ENCODE measurements around the gene METRNL. TPM values are rescaled to one million over a fixed set of nuclear protein-coding genes. Genes with fewer than 3 reads are reported as not detected.
A peak's percentile ranks its signal among the peaks of the same experiment; 100 is the strongest.
"Not testable (repeated sequence)": the region's sequence is repeated elsewhere in the genome, so short reads cannot be mapped to it uniquely, and the experiment has no call there.

The METRNL gene
- 10 to 100 TPM; 11.1 to 13.2 TPM for total RNA-seq

- peak; percentile 43 for ATAC-seq (ENCODE audit: low read depth)
- peak; percentile 79 for DNase-seq
- peak within 1 kb of the TSS; percentile 39 for H3K4me3 Mint-ChIP-seq
- H3K9me3 Mint-ChIP-seq = no peaks in the 10 kb centered on the region
- no peak within 1 kb of the TSS for H3K27ac Mint-ChIP-seq
- no peaks in the 10 kb centered on the region for H3K36me3 Mint-ChIP-seq
- H3K27me3 Mint-ChIP-seq = peaks cover 35% of the 10 kb centered on the region
- POLR2A ChIA-PET = interaction anchor here (0.7 to 1.3 kb wide), 3 partner anchors 28 to 120 kb away, joined by 3 to 4 read pairs (median 4); no protein-coding TSS in a partner anchor
- H3K4me1 Mint-ChIP-seq = peaks cover 20% of the 10 kb centered on the region
Measured at GRCh38 chr17:83079352-83079747, at the start of gene METRNL. Gene METRNL, plus strand, starts transcription at chr17:83079609. Its CDS starts 207 bp downstream, at chr17:83079816.

GRCh38 chr17:83030432-83030831, 49.0 kb upstream of the METRNL start:
- POLR2A ChIA-PET = no interaction called here
- no peak for DNase-seq
- Mint-ChIP-seq H3K4me1 (peaks cover 14% of the 10 kb centered on the region), H3K27me3 (peaks cover 3% of the 10 kb centered on the region), H3K4me3 (no peak overlapping the region), H3K9me3 (no peaks in the 10 kb centered on the region), H3K36me3 (peaks cover 9% of the 10 kb centered on the region), H3K27ac (no peak overlapping the region)
- ATAC-seq (ENCODE audit: low read depth) = no peak

- DNase-seq (no peak), ATAC-seq (ENCODE audit: low read depth) (no peak)
- Mint-ChIP-seq H3K4me3 (no peak overlapping the region), H3K4me1 (peaks cover 4% of the 10 kb centered on the region), H3K27me3 (peaks cover 3% of the 10 kb centered on the region), H3K36me3 (peaks cover 12% of the 10 kb centered on the region), H3K27ac (no peak overlapping the region), H3K9me3 (no peaks in the 10 kb centered on the region)
- POLR2A ChIA-PET = no interaction called here
Measured at GRCh38 chr17:83031321-83031945, 48.0 kb upstream of the METRNL start.

- peaks cover 12% of the 10 kb centered on the region for H3K36me3 Mint-ChIP-seq
- H3K4me3 Mint-ChIP-seq; POLR2A ChIA-PET; H3K27me3 Mint-ChIP-seq; H3K9me3 Mint-ChIP-seq; H3K4me1 Mint-ChIP-seq; ATAC-seq (ENCODE audit: low read depth); DNase-seq; H3K27ac Mint-ChIP-seq: not testable (repeated sequence)
Measured at GRCh38 chr17:83031946-83032451, 47.4 kb upstream of the METRNL start.

GRCh38 chr17:83032781-83033180, 46.6 kb upstream of the METRNL start:
- Mint-ChIP-seq H3K27ac (no peak overlapping the region), H3K27me3 (no peaks in the 10 kb centered on the region), H3K9me3 (no peaks in the 10 kb centered on the region)

GRCh38 chr17:83034525-83034924, 44.9 kb upstream of the METRNL start:
- Mint-ChIP-seq H3K9me3 (no peaks in the 10 kb centered on the region), H3K27me3 (no peaks in the 10 kb centered on the region), H3K4me3 (no peak overlapping the region), H3K36me3 (peaks cover 13% of the 10 kb centered on the region), H3K4me1 (no peaks in the 10 kb centered on the region), H3K27ac (no peak overlapping the region)
- no peak for ATAC-seq (ENCODE audit: low read depth)
- no peak for DNase-seq
- POLR2A ChIA-PET = interaction anchor here (1.3 kb wide), 1 partner anchor 137 kb away, joined by 3 read pairs; no protein-coding TSS in a partner anchor

More at GRCh38 chr17:83032781-83033180, 46.6 kb upstream of the METRNL start:
- no peak for ATAC-seq (ENCODE audit: low read depth)
- Mint-ChIP-seq H3K4me3 (no peak overlapping the region), H3K36me3 (peaks cover 12% of the 10 kb centered on the region), H3K4me1 (peaks cover 4% of the 10 kb centered on the region)
- DNase-seq = no peak
- POLR2A ChIA-PET = no interaction called here

- no peaks in the 10 kb centered on the region for H3K27me3 Mint-ChIP-seq
- H3K9me3 Mint-ChIP-seq = no peaks in the 10 kb centered on the region
- no peak for ATAC-seq (ENCODE audit: low read depth)
- no peak for DNase-seq
- peaks cover 23% of the 10 kb centered on the region for H3K36me3 Mint-ChIP-seq
- POLR2A ChIA-PET = no interaction called here
- H3K4me1 Mint-ChIP-seq = no peaks in the 10 kb centered on the region
- H3K4me3 Mint-ChIP-seq = no peak overlapping the region
- H3K27ac Mint-ChIP-seq = no peak overlapping the region
Measured at GRCh38 chr17:83035722-83036121, 43.7 kb upstream of the METRNL start.

- peaks cover 28% of the 10 kb centered on the region for H3K36me3 Mint-ChIP-seq
Measured at GRCh38 chr17:83036193-83036592, 43.2 kb upstream of the METRNL start.

GRCh38 chr17:83036666-83037065, 42.7 kb upstream of the METRNL start:
- DNase-seq = no peak
- peaks cover 33% of the 10 kb centered on the region for H3K36me3 Mint-ChIP-seq
- ATAC-seq (ENCODE audit: low read depth) = no peak
- H3K27ac Mint-ChIP-seq = no peak overlapping the region
- H3K4me1 Mint-ChIP-seq = no peaks in the 10 kb centered on the region
- H3K4me3 Mint-ChIP-seq = no peak overlapping the region
- peaks cover 7% of the 10 kb centered on the region for H3K9me3 Mint-ChIP-seq
- no peaks in the 10 kb centered on the region for H3K27me3 Mint-ChIP-seq
- POLR2A ChIA-PET = no interaction called here

More at GRCh38 chr17:83036193-83036592, 43.2 kb upstream of the METRNL start:
- no peak overlapping the region for H3K27ac Mint-ChIP-seq
- POLR2A ChIA-PET = no interaction called here
- DNase-seq (no peak), ATAC-seq (ENCODE audit: low read depth) (no peak)
- H3K4me1 Mint-ChIP-seq = no peaks in the 10 kb centered on the region
- H3K9me3 Mint-ChIP-seq = peaks cover 3% of the 10 kb centered on the region
- H3K27me3 Mint-ChIP-seq = no peaks in the 10 kb centered on the region
- no peak overlapping the region for H3K4me3 Mint-ChIP-seq

GRCh38 chr17:83037084-83037873, 42.1 kb upstream of the METRNL start:
- peaks cover 9% of the 10 kb centered on the region for H3K9me3 Mint-ChIP-seq
- no peaks in the 10 kb centered on the region for H3K4me1 Mint-ChIP-seq
- DNase-seq (no peak), ATAC-seq (ENCODE audit: low read depth) (no peak)
- no peak overlapping the region for H3K27ac Mint-ChIP-seq
- no peaks in the 10 kb centered on the region for H3K27me3 Mint-ChIP-seq
- POLR2A ChIA-PET = no interaction called here
- H3K36me3 Mint-ChIP-seq = peaks cover 39% of the 10 kb centered on the region
- no peak overlapping the region for H3K4me3 Mint-ChIP-seq

- DNase-seq = no peak
- Mint-ChIP-seq H3K27me3 (no peaks in the 10 kb centered on the region), H3K27ac (no peak overlapping the region), H3K4me1 (peaks cover under 1% of the 10 kb centered on the region), H3K36me3 (peaks cover 41% of the 10 kb centered on the region), H3K9me3 (peaks cover 13% of the 10 kb centered on the region), H3K4me3 (no peak overlapping the region)
- ATAC-seq (ENCODE audit: low read depth) = no peak
- POLR2A ChIA-PET = no interaction called here
Measured at GRCh38 chr17:83037874-83038165, 41.6 kb upstream of the METRNL start.

- DNase-seq; H3K27me3 Mint-ChIP-seq; H3K4me3 Mint-ChIP-seq; H3K27ac Mint-ChIP-seq; ATAC-seq (ENCODE audit: low read depth); H3K4me1 Mint-ChIP-seq; POLR2A ChIA-PET: not testable (repeated sequence)
- Mint-ChIP-seq H3K9me3 (peaks cover 15% of the 10 kb centered on the region), H3K36me3 (peaks cover 53% of the 10 kb centered on the region)
Measured at GRCh38 chr17:83038983-83039382, 40.4 kb upstream of the METRNL start.

- POLR2A ChIA-PET = interaction anchor here (1.9 kb wide), 1 partner anchor 10 kb away, joined by 5 read pairs; no protein-coding TSS in a partner anchor
- H3K36me3 Mint-ChIP-seq = peaks cover 58% of the 10 kb centered on the region
- no peak for DNase-seq
- ATAC-seq (ENCODE audit: low read depth) = no peak
- H3K27me3 Mint-ChIP-seq = no peaks in the 10 kb centered on the region
- H3K4me1 Mint-ChIP-seq = peaks cover 10% of the 10 kb centered on the region
- H3K27ac Mint-ChIP-seq = no peak overlapping the region
- peaks cover 15% of the 10 kb centered on the region for H3K9me3 Mint-ChIP-seq
- no peak overlapping the region for H3K4me3 Mint-ChIP-seq
Measured at GRCh38 chr17:83041305-83041704, 38.1 kb upstream of the METRNL start.

Measured in activated naive CD8-positive, alpha-beta T cell treated with anti-CD3 and anti-CD28 coated beads, Interleukin-2, amount 10 ng/mL, durations not matched to agents 7 days and 5 days (primary cell).